ENCODE data around the gene KCTD7. TPM values are rescaled to one million over a fixed set of nuclear protein-coding genes. Genes with fewer than 3 reads are reported as not detected.
"Not testable (repeated sequence)": the region's sequence is repeated elsewhere in the genome, so short reads cannot be mapped to it uniquely, and the experiment has no call there.

KCTD7 gene
- total and polyA plus RNA-seq, 10 donors = 2.3 to 25.0 (median 14.5) TPM

GRCh38 chr7:66591799-66592596, 36.7 kb upstream of the KCTD7 start:
- DNase-seq = peak; percentile 98
- intact Hi-C loops (cut with DNase I; ENCODE audit: low total_unique reads) = no loop called here
- no peaks in the 10 kb centered on the region for H3K27me3 ChIP-seq (replicated peaks in 1 of 7)
- TF ChIP-seq POLR2A (IDR thresholded peaks at IDR 0.05) (peak; percentile 17 to 84 (median 30)), CTCF (IDR thresholded peaks at IDR 0.05 in 8 of 11, conservative IDR thresholded peaks at IDR 0.05 in 3 of 11) (no peak), POLR2AphosphoS5 (IDR thresholded peaks at IDR 0.05) (peak; percentile 98 to 99 (median 99))
- 0 to 1% (median 0%) methylated on average over 36 to 83 of the region's 83 CpGs for WGBS, 5 donors
- H3K36me3 ChIP-seq = peaks cover 0 to 10% (median 0%) of the 10 kb centered on the region in 6 donors
- peak overlapping the region; percentile 80 to 96 (median 92) for H3K27ac ChIP-seq
- peak overlapping the region; percentile 66 to 91 (median 85) for H3K4me3 ChIP-seq
- H3K4me1 ChIP-seq = peaks cover 0 to 60% (median 45%) of the 10 kb centered on the region in 6 donors
- no peaks in the 10 kb centered on the region for H3K9me3 ChIP-seq

GRCh38 chr7:66592597-66593146, 36.0 kb upstream of the KCTD7 start:
- H3K27me3 ChIP-seq (replicated peaks in 1 of 7) = not testable (repeated sequence)

GRCh38 chr7:66594082-66594481, 34.6 kb upstream of the KCTD7 start:
- H3K9me3 ChIP-seq; DNase-seq; H3K27me3 ChIP-seq (replicated peaks in 1 of 7); H3K36me3 ChIP-seq; H3K4me3 ChIP-seq; intact Hi-C loops (cut with DNase I; ENCODE audit: low total_unique reads); H3K27ac ChIP-seq: not testable (repeated sequence)
- WGBS, 5 donors = 89 to 96% (median 93%) methylated on average over 8 of the region's 8 CpGs
- H3K4me1 ChIP-seq = peaks cover 0 to 40% (median 34%) of the 10 kb centered on the region in 6 donors

More at GRCh38 chr7:66592597-66593146, 36.0 kb upstream of the KCTD7 start:
- H3K36me3 ChIP-seq; intact Hi-C loops (cut with DNase I; ENCODE audit: low total_unique reads); H3K9me3 ChIP-seq; DNase-seq: not testable (repeated sequence)
- H3K4me3 ChIP-seq = peak overlapping the region; percentile 66 to 91 (median 85)
- peaks cover 0 to 54% (median 42%) of the 10 kb centered on the region in 6 donors for H3K4me1 ChIP-seq
- peak overlapping the region; percentile 80 to 96 (median 92) for H3K27ac ChIP-seq
- WGBS, 5 donors = 25 to 38% (median 31%) methylated on average over 4 of the region's 4 CpGs

GRCh38 chr7:66597461-66597860, 31.2 kb upstream of the KCTD7 start:
- WGBS, 5 donors = 67 to 73% (median 71%) methylated on average over 2 of the region's 2 CpGs

More at GRCh38 chr7:66597461-66597860, 31.2 kb upstream of the KCTD7 start:
- TF ChIP-seq POLR2AphosphoS5 (IDR thresholded peaks at IDR 0.05) (no peak), POLR2A (IDR thresholded peaks at IDR 0.05) (no peak), CTCF (IDR thresholded peaks at IDR 0.05 in 8 of 11, conservative IDR thresholded peaks at IDR 0.05 in 3 of 11) (no peak)
- H3K27me3 ChIP-seq (replicated peaks in 1 of 7) = no peaks in the 10 kb centered on the region
- intact Hi-C loops (cut with DNase I; ENCODE audit: low total_unique reads) = no loop called here
- DNase-seq = no peak
- H3K9me3 ChIP-seq = no peaks in the 10 kb centered on the region
- H3K4me3 ChIP-seq = no peak overlapping the region
- H3K27ac ChIP-seq = no peak overlapping the region
- no peaks in the 10 kb centered on the region for H3K36me3 ChIP-seq
- H3K4me1 ChIP-seq = peaks cover 0 to 10% (median 7%) of the 10 kb centered on the region in 6 donors
